GM19395 (cell line): ENCODE results near the gene DOCK3.
"Not testable (repeated sequence)": the region's sequence is repeated elsewhere in the genome, so short reads cannot be mapped to it uniquely, and the experiment has no call there.

ENCODE experiments used
- ATAC-seq: cut with Tn5 transposase; IDR thresholded peaks from one replicate; pipeline ENCODE4 v1.9.1; 2021; ENCODE audit warnings: mild to moderate bottlenecking, moderate library complexity; ENCODE audit not compliant: unreplicated experiment

DOCK3 gene

DNA sequence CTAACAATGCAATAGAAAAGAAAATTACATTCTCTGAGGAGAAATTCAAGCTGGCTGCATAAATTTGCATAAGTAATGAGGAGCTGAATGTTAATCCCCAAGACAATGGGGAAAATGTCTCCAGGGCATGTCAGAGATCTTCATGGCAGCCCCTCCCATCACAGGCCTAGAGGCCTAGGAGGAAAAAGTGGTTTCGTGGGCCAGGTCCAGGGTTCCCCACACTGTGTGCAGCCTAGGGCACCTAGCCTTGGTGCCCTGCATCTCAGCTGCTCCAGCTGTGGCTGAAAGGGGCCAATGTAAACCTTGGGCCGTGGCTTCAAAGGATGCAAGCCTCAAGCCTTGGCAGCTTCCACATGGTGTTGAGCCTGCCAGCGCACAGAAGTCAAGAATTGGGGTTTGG is 511.7 kb downstream of the DOCK3 start:
- ATAC-seq, result not testable (repeated sequence)

DNA sequence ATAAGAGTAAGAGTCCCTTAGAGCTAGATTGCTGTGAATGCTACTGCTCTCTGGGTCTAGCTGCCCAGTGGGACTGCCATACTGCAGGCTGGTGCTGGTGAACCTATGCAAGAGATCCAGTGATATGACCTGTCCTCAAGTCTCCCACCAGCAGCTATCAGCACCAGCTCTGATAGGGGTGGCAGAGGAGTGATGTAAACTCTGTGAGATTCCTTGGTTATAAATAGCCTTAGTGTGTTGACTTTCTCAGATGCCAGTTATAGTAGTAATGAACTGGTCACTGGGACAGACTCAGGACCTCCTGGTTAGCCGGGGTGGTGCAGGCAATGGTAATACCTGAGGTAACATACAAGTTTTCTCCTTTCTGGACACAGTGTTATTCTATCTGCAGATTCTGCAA is 515.5 kb downstream of the DOCK3 start:
- ATAC-seq, result no peak

DNA sequence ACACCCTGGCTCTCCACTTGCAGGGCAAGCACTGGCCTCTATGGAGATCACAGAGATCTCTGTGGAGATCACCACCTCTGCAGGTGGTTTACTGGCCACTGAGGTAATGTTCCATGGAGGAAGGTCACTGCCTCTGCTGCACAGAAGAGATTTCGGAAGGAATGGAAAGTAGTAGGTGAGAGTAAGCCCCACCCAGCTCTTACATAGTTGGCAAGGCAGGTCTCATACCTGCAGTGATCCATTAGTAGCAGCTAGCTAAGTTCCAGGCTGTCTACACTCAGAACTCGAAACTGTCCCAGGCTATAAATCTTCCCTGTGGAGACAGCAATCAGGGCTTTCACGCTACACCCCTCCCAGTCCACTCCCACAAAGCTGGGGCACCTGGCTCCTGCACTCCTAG is 516.1 kb downstream of the DOCK3 start:
- ATAC-seq, result no peak

DNA sequence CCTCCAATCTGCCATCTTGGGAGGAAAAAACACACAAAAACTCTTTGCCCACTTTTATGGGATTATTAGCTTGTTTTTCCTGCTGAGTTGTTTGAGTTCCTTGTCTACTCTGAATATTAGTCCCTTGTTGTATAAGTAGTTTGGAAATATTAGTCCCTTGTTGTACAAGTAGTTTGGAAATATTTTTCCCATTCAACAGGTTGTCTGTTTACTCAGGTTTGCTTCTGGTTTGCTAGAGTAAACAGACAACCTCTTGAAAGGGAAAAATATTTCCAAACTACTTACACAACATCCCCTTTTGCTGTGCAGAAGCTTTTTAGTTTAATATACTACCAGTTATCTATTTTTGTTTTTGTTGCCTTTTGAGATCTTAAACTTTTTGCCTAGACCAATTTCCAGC is 517.0 kb downstream of the DOCK3 start:
- no peak for ATAC-seq

DNA sequence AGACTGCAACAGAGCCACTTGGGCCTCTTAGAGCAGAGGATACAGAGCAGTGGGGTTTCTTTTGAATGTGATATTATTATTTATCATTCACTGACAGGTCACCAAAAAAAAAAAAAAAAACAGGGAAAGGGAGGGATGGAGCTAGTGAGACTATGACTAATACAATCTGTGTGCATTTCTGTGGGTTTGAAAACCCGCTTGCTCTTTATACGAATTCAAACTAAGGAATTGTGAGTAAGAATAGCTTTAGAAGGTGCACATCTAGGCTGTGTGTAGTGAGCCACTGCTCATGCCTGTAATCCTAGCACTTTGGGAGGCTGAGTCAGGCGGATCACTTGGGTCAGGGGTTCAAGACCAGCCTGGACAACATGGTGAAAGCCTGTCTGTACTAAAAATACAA is 523.8 kb downstream of the DOCK3 start:
- ATAC-seq, result no peak

DNA sequence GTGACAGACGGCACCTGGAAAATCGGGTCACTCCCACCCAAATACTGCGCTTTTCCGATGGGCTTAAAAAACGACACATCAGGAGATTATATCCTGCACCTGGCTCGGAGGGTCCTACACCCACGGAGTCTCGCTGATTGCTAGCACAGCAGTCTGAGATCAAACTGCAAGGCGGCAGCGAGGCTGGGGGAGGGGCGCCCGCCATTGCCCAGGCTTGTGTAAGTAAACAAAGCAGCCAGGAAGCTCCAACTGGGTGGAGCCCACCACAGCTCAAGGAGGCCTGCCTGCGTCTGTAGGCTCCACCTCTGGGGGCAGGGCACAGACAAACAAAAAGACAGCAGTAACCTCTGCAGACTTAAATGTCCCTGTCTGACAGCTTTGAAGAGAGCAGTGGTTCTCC is 524.6 kb downstream of the DOCK3 start:
- ATAC-seq, result not testable (repeated sequence)

DNA sequence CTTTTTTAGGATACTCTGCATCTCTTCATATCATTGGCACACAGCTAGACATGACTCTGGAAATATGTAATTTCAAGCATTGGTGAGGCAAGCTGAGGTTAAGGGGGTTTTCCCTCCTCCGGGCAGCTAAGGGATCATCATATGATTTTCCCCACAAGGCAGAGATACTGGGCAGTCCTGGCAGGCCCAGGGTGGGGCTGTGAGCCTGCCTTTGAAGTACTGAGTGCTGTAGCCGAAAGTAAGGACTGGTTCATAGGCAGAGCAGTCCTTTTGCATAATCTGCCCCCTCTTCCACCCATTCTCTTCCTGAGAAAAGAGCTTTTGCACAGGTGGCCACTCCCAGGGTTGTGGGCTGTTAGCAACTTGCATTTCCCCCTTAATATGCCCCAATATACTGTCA is 541.6 kb downstream of the DOCK3 start:
- no peak for ATAC-seq

DNA sequence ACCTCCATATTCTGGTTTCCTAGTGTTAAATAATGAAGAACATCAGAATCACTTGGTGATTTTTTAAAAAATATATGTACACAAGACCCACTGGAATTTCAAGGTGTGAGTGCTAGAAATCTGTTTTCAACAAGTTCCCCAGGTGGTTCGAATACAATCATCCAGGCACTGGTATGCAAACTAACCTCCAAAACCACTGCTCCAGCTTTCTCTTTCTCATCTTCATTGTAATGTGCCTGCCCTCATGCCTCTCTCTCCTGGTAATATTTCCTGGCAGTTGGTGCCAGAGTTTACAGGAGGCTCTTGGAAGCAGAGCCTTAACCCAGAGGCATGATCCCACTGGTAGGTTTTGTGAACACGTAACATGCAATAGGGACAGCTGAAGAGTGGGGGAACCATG is 547.2 kb downstream of the DOCK3 start:
- no peak for ATAC-seq

DNA sequence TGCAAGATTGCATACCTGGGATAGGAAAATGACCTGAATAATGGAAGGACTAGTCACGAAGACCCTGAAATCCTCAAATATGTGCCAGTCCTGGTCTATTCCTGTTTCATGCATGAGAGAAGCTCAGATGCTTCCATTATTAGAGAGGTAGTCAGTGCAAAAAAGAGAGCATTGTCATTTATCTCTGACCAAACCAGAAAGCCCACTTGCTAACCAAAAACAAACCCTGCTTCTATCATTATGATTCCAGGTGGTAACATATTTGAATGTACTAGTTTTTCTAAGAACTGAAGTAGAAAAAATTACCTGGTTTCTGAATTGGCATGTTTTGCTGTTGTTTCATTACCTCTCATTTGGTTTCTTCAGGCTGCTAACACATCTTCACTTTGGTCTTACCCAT is 549.6 kb downstream of the DOCK3 start:
- no peak for ATAC-seq

DNA sequence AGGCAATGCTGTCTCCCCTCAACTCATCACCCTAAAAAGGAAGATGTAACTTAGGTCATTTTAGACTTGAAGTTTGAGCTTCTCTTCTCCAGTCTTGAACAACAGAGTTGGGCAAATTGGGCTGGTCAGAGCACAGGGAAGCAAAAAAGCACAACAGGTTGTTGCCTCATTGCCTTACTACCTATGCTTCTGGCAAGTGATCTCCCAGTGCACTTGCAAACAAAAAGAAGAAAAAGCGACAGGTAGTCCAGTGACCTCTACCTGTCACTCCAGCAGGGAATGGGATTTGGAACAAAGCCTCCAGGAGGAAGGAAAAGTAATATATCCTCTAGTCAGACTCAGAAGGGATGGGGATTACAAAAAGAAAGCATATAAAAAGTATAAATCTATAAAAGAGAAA is 550.1 kb downstream of the DOCK3 start:
- ATAC-seq, result no peak

DNA sequence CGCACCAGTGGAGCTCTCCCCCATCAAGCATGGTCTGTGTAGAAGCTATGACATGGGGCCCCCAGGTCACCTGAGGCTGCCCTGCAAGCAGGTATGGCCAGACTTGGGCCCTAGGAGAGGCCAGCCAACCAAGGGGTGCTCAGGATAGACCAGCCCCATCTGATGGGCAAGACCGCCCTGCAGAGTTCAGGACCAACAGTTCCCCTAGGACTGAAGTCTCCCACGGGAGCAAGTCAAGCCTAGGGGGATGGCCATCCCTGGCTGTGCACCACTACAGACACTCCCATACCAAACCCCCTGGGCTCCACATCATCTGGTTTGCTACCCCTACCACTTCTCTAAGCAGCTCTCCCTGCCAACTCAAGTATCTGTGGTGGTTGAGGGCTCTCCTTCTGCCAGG is 568.2 kb downstream of the DOCK3 start:
- ATAC-seq, result no peak

DNA sequence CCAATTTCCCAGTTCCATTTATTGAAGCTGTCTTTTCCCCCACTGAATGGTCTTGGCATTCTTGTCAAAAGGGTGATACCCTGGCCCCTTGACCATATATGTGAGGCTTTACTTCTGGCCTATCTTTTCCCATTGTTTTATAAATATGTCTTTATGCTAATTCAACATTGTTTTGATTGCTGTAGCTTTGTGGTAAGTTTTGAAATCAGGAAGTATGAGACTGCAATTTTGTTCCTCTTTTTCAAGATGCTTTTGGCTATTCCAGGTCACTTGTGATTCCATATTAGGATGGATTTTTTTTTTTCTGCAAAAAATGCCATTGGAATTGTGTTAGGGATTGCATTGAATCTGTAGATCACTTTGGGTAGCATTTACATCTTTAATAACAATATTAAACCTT is 569.2 kb downstream of the DOCK3 start:
- no peak for ATAC-seq

DNA sequence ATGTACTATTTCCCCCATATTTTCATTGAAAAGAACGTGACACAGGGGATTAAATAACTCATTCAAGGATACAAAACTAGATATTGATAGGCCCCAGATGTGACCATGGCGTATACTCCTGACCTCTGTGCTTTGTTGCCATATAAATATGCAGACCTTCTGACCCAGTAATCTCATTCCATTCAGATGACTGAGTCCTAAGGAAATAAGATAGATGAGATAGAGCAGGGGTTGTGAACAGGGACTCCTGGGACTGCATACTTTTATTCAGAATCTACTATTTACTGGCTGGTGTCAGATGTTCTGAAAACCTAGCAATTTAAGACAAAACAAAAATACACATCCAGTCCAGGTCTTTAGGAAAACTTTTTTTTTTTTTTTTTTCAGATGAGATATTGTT is 571.1 kb downstream of the DOCK3 start:
- no peak for ATAC-seq

DNA sequence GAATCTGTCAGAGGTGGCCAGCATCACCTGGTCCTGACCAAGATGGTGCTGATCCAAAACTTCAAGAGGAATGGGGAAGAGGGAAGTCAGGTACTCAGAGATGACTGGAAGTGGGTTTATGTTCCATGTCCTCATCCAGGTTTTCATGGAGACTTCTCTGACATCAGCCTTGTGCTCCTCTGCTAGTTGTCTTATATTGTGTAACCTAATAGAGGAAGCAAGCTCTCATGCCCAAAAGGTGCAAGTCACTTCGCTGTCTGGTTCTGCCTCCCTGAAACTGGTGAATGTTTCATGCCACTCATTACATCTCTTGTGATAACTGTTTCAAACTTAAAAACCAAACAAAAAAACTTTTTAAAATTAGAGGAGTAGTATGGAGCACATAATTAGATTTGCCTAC is 583.1 kb downstream of the DOCK3 start:
- no peak for ATAC-seq

DNA sequence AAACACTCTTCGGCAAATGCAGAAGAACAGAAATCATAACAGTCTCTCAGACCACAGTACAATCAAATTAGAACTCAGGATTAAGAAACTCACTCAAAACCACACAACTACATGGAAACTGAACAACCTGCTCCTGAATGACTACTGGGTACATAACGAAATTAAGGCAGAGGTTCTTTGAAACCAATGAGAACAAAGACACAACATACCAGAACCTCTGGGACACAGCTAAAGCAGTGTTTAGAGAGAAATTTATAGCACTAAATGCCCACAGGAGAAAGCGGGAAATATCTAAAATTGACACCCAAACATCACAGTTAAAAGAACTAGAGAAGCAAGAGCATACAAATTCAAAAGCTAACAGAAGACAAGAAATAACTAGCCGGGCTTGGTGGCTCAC is 589.4 kb downstream of the DOCK3 start:
- ATAC-seq, result not testable (repeated sequence)

DNA sequence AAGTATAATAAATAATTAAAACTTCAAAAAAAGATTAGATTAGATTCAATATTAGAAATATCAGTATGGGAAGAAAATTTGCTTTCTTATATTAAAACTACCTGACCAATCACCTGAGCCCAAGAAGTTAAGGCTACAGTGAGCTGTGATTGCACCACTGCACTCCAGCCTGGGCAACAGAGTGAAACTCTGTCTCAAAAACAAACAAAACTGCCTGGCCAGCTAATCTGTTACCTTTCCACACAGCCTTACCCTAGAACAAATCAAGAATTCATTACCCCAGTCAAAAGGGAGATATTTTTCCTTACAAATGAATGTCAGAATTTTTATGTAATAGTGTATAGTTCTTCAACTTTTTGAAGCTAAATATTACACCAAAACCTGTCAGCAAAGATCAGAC is 593.4 kb downstream of the DOCK3 start:
- no peak for ATAC-seq

DNA sequence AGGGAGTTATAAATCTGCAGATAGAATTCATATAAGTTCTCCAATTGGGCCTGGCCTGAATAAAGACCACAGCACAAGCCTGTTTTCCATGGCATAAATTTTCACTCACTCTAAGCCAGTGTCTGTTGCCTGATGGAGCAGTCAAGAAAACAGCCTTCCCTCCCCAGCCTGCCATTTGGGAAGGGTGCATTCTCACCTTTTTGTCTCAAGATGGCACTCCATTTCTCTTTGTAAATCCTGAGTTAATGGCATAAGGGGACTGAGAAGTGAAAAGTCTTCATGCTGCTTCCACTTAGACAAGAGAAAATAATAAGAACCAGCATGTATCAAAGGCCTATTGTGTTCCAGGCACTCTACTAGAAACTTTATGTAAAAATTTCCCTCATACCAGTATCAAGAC is 594.7 kb downstream of the DOCK3 start:
- no peak for ATAC-seq

DNA sequence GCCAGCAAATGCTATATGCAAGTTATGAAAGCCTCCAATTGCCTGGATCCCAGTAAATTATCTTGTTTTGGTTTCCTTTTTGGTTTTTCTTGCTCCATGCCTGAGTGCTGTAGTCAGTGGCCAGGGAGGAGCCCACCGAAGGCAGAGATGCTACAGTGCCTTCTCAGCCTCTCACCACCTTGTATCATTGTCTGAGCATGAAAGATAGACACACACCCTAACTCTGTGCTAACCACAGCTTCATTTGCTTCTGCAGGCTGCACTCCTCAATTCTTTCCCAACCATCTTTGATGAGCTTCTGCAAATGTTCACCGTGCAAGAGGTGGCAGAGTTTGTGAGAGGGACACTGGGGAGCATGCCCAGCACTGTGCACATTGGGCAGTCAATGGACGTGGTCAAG is 595.8 kb downstream of the DOCK3 start:
- no peak for ATAC-seq

DNA sequence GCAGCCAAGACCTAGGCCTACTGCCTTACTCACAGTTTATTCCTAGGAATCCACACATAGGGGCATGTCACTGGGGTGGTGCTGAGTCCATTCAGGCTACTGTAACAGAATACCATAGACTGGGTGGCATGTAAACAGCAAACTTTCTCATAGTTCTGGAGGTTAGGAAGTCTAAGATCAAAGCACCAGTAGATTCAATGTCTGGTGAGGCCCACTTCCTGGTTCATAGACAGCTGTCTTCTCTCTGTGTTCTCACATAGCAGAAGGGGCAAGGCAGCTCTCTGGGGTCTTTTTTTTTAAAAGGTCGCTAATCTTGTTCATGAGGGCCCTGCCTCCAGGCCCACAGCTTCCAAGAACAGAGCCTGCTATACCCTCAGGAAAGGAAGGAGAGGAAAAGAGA is 596.4 kb downstream of the DOCK3 start:
- no peak for ATAC-seq

DNA sequence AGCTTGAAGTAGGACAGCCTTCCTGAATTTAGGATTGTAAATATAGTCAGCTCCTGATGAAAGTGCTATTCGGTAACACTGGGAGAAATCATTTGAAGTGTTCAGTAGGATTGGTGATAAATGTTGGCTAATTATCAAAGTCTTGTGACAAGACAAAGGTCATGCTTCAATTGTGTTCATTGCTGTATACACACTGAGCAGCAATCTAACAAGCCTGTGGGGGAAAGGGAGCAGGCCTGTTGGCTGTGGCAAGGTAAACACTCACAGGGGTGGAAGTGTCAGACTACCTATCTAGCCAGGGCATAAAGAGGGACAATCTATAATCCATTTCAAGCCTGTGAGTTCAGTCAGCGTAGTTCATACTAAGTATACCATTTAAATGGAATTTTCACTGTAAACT is 599.3 kb downstream of the DOCK3 start:
- no peak for ATAC-seq

DNA sequence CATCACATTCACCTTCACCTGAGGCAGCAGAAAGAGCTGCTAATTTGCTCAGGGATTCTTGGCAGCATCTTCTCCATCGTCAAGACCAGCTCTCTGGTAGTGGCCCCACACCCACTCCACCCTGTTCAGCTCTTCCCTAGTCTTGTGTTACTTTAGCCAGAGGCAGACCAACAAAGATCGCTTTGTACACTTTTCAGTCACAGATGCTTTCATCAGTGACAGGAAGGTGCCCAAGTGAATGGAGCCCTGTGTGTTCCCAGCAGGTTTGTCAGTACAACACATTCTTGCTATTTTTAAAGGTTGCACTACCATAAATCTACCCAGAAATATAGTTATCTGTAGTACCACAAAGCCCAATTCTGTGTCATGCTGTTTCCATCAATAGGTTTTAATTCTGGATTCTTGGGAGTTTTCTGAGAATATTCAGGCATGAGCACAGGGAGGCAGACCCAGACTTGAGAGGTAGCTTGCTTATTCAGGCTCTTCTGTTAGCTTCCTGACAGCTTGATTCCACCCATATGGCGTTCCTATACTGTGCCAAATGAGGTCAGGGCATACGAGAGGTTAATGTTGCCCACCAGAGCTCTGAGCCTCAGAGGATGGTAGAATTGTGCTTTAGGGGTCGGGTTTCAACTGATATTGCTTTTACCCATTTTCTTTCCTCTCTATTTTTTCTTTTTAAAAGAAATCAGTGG is 600.5 kb downstream of the DOCK3 start:
- ATAC-seq, result no peak

DNA sequence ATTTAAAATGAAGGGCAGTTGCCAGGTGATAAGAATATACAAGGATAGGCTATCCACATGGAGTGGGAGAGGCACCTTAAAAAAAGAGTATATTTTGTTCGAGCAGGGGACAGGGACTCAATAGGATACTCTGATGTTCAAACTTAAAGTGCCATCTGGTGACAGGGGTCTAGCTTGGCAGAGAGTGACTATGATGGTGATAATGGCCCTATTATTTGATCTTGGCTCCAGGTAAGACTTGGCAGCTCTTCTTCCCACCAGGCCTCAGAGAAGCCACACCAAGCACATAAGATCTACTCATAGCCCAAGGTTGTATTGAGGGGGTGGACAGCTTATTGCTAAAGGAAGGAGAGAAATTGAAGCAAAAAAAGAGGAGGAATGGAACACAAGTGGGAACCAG is 601.3 kb downstream of the DOCK3 start:
- ATAC-seq, result no peak

DNA sequence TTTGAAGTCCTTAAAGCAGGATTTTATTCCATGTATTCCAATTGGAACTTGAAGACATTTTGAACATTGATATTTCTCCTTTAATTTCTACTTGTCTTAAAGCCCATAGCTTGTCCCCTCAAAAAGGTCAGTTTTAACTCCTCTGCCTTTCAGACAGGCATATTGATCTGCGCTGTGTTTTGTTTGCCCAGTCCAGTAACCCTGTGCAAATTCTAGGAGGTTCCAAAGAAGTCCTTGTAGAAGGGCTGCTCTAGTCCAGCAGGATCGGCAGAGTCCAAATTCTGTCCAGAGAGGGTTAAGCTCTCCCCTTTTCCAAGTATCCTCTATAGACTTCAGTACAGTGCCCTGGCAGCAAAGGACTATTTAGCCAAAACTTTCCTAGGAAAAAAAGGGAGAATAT is 604.7 kb downstream of the DOCK3 start:
- ATAC-seq, result no peak

DNA sequence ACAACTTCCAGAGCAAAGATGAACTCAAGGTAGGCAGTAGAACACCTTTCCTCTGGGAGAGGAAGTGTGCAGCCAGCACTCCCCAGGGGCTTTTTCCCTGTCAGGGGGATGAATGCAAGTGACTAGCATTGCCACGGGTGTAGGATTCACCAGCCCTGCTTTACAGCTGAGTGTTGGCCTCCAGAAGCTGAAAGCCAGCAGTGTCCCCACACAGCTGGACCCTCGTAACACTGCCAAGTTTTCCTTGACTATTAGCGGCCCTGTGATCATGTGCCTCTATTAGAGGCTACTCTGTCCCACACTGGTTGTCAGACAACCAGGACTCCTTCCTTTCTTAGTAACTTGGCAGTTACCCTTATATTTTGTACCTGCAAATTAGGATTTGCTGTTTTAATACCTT is 605.4 kb downstream of the DOCK3 start:
- ATAC-seq, result no peak
